NCI-H2196 treated with DMSO at 0.1 percent for 48 hours (cell line): ENCODE results near the gene ZBTB33.

Experiments
- DNase-seq: peaks from one replicate; lab custom pipeline; 2025; ENCODE audit not compliant: unreplicated experiment; lab: John Stamatoyannopoulos, UW

ZBTB33 gene, protein sequence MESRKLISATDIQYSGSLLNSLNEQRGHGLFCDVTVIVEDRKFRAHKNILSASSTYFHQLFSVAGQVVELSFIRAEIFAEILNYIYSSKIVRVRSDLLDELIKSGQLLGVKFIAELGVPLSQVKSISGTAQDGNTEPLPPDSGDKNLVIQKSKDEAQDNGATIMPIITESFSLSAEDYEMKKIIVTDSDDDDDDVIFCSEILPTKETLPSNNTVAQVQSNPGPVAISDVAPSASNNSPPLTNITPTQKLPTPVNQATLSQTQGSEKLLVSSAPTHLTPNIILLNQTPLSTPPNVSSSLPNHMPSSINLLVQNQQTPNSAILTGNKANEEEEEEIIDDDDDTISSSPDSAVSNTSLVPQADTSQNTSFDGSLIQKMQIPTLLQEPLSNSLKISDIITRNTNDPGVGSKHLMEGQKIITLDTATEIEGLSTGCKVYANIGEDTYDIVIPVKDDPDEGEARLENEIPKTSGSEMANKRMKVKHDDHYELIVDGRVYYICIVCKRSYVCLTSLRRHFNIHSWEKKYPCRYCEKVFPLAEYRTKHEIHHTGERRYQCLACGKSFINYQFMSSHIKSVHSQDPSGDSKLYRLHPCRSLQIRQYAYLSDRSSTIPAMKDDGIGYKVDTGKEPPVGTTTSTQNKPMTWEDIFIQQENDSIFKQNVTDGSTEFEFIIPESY

DNA sequence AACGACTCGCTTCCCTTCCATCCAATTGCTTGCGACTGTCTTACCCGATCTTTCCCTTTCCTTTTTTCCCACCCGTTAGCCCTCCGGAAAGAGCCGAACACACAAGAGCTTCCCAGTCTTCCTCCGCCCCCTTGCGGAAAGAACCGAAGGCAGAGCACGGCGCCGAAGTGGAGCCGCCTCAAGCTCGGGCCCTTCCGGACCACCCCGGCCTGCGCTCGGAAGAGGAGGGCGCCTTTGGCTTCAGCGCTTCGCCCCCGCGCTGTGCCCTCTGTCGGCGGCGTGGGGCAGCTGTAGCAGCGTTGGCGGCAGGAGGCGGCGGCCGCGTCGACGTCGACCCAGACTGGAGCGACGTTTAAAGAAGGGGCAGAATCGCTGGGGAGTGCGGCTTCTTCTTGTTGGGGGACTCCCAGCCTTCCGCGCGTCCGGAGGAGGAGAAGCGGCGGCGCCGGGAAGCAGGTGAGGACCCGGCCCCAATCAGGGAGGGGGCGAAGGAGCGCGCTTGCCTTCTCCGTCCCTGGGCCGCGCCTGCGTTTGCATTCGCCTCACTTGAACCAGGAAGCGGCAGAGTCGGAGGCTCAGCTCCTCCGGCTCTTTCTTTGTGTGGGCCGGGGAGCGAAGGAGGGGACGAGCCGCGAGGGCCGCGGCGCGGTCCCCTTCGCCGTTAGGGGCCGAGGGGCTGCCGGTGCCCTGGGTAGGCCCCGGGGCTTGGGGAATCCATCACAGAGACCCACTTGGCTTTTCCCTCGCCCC is at the start of gene ZBTB33:
ZBTB33 (plus strand) TSS at position 291 of the 750 bp plus-strand sequence. CDS start 2,604 bp downstream, outside the sequence.
- DNase-seq = peak; percentile 77

DNA sequence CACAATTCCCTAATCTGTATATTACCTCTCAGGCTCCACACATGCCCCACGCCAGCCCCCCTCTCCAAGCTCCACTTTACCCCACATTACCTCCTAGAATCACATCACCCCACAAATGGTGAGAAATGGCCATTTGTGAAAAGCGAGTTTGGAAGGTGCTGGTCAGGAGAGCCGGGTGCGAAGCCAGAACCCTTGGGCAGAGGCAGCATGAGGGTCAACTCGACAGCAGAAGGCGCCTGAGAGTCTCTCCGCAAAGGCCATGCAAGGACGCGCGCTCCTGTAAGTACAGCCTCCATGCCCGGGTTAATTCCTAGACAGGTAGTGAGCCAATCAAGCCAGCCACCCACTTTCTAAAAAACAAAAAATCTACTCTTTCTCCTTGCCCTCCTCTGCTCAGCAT is 49.8 kb upstream of the ZBTB33 start:
- DNase-seq = no peak

DNA sequence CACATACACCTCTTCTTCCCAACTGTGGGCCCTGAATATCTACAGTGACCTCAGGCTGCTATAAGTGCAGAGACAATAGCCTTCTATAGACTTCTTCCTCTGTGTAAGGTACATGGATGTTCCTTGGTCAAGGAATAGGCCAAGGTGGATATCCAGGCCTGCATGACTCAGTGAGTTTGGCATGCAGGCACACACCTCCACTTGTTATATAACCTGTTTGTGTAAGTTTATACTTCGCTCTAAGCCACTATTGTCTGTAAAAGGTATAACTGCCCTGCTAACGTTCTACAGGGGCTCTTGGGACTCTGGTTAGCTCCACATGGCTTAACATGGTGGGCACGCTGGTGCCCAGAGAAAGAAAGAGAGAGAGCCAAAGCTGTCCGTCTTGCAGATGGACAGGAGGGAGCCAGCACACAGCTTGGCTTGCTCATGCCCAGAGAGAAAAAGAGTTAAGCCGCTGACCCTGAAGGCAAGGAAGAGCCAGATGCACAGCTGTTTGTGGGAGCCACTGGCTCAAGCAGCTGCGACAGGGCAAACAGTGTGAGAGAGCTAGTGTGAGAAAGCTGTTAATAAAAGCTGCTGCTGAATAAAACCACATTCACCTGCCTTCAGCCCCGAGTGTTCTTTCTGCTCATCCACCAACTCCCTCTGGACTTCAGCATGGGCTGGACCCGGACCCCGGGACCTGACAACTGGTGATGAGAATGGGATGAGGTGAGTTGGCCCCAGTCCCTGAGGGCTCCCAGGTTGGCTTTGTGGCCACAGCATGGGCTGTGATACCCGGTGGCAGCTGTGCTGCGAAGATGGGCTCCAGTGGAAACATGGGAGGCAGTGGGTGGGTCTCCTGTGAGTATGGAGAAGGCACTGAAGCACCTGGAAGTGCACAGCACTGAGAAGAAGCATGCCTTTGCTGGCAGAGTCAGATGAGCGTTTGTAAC is 44.5 kb upstream of the ZBTB33 start:
- DNase-seq = no peak

DNA sequence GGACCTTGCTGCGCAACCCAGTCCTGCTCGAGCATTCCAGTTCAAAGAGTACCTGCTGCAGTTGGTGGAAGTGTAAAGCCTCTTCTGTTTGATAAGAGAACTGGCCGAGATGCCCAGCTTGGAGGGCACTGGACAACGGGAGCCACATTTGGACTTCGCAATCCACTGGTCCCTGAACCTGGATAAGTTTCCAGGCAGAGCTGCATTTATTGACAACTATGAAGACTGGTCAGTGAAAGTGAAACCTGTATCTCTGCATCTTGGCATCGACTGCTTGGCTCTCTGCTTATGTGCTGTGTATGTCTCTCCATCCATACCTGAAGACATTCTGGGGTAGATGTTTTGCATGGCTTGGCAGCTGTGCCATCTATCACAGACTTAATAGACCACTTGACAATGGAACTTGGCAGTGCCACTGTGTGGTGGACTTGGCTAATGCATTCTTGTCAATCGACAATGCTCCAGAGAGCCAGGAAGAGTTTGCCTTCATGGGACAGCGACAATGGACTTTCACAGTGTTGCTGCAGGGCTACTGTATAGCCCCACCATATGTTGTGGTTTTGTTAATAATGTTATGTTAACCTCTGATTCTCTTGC is 43.5 kb upstream of the ZBTB33 start:
- no peak for DNase-seq

DNA sequence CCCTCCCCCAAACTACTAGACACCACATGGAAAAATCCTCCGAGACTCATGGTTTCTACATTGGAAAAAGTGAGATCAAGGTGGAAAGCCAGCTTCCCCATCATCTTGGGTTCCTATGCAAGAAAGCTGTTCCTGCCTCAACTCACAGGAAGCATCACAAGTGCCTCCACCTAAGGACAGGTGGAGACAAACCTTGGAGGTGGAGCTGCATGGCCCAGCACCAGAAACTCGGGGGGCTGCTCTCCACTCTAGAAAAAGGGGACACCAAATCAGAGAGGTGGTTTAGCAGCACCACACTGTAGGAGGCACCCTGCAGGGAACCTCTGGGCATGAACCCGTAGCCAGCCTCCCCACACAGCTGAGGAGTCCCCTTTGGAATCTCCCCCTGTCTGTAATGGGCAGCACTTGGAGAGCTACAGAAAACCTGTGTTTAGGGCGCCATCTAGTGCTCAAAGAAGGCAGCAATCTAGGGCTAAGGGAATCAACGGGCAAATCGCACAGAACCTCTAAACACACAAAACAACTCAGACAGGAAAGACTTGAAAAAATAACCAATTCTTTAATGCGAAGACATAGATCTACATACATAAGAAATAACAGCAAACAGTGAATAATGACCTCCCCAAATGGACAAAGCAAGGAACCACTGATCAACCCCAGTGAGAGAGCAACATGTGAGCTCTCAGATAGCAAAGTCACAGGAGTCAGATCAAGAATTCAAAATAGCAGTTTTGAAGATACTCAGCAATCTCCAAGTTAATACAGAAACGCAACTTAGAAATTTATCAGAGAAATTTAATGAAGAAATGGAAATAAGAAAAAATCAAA is 37.0 kb upstream of the ZBTB33 start:
- no peak for DNase-seq

DNA sequence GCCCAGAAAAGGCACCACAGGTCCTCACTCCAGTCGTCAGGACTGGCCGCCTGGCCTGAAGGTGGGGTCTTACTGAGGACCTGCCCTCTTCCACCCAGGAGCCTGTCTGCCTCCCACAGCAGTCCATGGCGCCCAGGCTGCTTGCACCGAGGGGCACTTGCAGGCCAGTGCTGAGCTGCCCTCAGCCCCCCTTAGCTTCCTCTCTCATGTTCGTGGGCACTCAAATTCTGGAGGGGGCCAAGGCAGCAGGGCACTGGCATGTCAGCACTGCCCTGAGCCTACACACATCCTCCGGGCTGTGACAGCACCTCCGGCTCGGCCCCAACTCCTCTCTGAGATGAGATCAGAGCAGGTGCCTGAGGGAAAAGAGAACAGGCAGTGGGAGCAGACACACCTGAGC is 27.2 kb upstream of the ZBTB33 start:
- no peak for DNase-seq

DNA sequence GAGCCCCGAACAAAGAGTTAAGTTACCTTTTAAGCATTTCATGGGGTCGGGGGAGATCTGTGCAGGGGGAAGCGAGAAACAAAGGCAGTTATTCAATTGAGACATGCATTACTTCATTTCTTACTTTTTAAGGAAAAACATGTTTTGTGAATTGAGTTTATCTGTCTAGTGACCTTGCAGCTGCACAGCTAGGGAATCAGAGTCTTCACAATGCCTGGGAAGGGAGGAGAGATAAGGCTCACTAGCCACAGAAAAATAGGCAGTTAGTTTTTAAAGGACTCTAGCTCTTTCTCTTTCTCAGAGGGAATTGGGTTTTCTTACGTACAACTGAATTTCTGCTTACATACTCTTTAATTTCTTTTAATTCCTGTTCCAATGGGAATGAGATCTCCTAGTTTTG is 26.2 kb upstream of the ZBTB33 start:
- DNase-seq = no peak

DNA sequence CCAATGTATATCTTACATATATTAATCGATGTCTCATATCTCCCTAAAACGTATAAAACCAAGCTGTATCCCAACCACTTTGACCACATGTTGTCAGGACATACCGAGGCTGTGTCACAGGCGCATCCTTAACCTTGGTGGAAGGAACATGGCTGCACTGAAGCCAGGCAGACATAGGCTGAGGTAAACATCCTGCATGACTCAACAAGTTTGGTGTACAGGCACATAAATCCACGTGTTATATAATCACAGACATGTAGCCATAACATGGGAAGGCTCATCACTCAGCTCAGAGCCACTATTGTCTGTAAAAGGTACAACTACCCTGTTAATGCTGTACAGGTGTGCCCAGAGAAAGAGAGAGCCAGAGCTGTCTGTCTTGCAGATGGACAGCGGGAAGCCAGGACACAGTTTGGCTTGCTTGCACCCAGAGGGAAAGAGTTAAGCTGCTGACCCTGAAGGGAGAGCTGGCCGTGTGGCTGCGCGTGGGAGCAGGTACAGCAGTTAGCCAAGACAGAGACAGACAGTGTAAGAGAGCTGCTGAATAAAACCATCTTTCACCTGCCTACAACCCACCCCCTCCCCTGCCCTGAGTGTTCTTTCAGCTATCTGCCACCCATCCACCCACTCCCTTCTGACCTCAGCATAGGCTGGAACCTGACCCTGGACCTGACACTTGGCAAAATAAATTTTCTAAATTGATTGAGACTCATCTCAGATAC is 22.3 kb upstream of the ZBTB33 start:
- no peak for DNase-seq

DNA sequence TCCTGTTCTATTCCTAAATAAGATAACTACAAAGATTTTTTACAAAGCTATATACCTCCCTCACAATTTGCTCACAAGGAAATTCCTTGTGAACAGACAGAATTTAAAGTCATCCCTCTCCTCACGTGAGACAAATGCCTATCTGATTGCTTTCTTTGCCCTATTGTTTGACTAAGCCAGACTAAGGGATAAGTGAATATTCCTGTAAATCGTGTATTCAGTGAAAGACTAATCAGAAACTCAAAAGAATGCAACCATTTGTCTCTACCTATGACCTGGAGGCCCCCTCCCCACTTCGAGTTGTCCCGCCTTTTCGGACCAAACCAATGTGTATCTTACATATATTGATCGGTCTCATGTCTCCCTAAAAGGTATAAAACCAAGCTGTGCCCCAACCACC is 15.3 kb upstream of the ZBTB33 start:
- DNase-seq = no peak

DNA sequence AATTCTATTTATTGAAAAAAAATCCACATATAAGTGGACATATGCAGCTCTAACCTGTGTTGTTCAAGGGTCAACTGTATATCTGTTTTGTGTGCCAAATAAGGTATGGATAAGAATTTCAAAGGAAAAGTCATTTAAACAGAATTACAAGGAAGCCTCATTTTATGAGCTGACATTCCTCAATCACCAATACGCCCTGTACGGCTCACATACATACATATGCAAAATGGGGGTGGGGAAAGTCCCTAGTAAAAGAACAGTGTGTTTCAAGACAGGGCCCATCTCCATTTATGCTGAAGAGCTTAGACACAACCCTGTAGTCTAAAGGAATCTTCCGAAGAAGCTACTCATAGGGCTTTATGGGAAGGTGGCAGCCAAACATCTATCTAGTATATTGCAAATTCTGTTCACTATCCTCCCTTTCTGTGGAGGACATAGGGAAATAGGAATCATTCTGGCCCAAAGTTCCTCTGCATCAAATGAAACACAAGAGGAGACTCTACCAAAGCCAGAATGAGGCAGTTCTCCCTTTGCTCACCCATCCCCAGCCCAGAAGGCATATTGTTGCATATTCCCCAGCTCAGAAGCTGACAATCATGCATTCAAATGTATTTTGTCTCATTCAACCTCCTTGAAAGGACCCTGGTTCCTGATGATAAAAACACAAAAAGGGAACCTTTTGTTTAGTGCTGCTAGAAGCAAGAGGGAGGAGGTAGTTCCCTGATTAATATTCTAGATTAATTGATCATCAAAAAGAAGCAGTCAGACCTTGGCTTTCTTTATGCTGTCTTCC is 13.7 kb upstream of the ZBTB33 start:
- DNase-seq = no peak

DNA sequence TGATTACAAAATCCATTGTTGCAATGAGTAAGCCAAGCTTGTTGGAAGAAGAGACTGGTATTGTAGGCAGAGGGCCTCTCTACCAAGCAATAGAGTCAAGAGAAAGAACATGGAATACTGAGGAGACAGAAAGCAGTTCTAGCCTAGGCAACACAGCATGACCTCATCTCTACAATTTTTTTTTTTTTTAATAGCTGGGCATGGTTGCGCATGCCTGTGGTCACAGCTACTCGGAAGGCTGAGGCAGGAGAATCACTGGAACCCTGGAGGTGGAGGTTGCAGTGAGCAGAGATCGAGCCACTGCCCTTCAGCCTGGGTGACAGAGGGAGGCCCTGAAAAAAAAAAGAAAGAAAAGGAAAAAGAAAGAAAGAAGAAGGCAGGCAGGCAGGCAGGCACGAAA is 11.7 kb upstream of the ZBTB33 start:
- DNase-seq = no peak

DNA sequence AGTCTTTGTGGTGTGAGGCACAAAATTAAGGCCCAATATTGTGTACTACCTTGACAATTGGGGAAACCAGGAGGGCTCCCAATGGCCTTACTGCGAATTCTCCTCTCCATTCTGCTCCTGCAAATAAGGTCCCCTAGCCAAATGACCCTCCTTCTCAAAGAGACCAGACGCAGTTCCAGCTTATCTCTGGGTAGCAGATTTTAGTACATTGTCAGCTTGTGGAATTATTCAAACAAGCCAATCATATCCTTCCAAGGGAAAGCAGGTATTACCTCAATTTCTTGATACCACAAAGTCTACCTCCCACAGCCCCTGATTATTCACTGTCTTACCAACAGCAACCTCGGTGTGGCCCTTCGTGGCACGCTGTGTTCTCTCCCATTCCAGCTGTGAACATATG is 7.8 kb upstream of the ZBTB33 start:
- DNase-seq = no peak

DNA sequence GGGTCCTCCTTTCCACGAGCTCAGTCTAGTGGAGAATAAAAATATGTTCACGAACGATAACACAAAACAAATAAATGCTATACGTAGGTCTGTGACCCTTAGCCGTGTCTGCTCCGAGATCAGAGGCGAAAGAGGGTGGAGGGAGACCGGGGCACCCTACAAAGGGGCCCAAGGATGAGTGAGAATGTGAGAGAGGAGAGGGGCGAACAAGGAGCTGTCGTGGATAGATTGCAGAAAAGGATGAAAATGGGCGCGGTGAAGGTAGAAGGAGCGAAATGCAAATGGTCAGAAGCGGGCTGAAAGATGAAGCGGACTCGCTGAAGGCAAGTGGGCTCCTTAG is 6.2 kb upstream of the ZBTB33 start:
- DNase-seq = no peak

DNA sequence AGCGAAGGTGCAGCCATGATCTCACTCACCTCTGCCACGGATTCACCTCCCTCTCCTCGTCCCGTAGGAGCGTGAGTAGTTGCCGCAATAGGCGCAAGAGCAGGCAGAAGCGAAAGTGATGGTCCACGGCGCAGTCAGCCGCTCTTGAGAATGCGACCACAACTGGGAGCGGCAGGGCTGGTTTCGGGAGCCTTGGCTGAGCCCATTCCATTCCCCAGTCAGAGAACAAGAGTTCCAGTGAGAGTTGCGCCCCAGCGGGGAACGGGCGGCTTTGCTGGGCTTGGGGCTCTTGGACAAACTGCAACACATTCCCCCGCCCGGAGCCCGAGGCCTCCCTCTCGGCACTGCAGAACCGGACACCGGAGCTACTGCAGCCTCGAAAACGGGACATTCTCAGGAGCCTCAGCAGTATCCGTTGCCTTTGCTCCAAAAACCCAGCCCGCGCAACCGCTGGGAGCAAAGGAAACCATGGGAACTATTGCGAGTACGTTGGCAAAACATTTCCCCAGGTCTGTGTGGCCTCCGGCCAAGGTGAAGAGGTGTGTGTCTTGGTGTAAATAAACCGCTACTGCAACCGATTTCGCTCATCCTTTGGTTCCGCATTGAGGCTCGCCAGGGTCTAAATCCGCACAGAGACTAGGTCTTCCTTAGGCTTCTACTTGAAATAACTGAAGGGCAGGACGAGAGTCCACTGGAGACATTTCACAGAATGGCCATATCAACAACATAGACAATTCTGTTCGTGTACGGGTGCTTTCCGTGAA is 5.7 kb upstream of the ZBTB33 start:
- peak; percentile 34 for DNase-seq

DNA sequence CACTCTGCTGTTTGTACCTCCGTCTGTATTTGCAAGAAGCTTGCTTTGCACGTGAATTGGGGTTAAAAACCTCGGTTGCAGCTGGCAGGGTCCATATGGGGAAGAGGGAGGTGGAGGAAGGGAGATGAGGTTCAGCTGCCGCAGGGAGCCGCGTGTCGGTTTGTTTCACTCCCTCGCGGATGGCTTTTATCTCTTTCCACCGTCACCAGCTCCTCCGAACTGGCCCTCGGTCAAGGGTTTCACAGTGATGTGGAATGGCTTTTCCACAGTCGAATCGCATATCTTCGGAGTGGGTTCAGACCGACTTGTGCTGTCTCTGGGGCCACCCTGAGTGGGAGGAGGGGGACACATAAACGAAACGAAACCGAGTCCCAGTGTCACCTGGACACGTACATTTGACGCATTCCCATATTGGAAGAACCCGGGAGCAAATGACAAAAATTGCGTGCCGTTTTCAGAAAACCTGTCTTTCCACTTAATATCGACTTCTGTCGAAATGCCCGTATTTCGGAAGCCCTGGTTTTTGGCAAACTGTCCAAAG is 929 bp downstream of the ZBTB33 start:
- DNase-seq = no peak

DNA sequence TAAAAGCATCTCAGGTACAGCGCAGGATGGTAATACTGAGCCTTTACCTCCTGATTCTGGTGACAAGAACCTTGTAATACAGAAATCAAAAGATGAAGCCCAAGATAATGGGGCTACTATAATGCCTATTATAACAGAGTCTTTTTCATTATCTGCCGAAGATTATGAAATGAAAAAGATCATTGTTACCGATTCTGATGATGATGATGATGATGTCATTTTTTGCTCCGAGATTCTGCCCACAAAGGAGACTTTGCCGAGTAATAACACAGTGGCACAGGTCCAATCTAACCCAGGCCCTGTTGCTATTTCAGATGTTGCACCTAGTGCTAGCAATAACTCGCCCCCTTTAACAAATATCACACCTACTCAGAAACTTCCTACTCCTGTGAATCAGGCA is 3.2 kb downstream of the ZBTB33 start:
- no peak for DNase-seq

DNA sequence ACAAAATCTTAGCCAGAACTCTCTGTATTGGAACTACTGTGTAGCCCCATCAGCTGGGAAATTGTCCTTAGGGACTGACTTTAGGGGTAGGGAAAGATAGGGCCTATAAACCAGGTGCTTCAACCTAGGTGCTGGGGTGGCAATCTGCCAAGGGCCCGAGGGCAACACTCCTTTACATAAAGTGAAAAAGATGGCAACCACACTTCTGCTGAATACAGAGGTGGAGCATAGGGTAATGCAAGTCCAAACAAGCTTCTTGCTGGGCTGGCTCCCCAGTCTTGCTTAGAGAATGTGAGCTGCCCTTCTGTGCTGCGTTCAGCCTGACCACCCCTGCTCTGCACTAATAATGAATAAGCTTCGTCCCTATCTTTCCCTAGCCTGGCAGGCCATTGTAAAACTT is 9.8 kb downstream of the ZBTB33 start:
- no peak for DNase-seq
